Cardiac septum (tissue), 1 donor: Measurements from ENCODE around the gene MPHOSPH10. TPM values are rescaled to one million over a fixed set of nuclear protein-coding genes. Genes with fewer than 3 reads are reported as not detected.
"Not testable (repeated sequence)": the region's sequence is repeated elsewhere in the genome, so short reads cannot be mapped to it uniquely, and the experiment has no call there.

Experiments used
- DNase-seq: peaks from one replicate; pipeline ENCODE4 v3.0.0-alpha.2; 2020; ENCODE audit warnings: low spot score
- intact Hi-C: fragments of 100-400 bp; cut with DNase I; formaldehyde crosslinking; loops from one replicate; pipeline ENCODE4 v1.14.0; 2022
- long read RNA-seq: library from polyadenylated mRNA; unstranded; transcript quantifications from one replicate; pipeline ENCODE4 v2.0.0, GENCODE V29; 2021
- total RNA-seq: library from RNA; stranded (reverse); fragmentation: NEBNext Ultra II Directional; extraction: Animal tissue kit (Norgen Biotek cat#: 25700); gene quantifications from one replicate; pipeline ENCODE4 v1.2.1, GENCODE V29; 2021
- donor health status: DM: no; HTN: no; CAD: no.

Gene MPHOSPH10
- total RNA-seq, result 27.8 TPM
- long read RNA-seq, transcript MPHOSPH10-201 (11 exons, 2,484 nt), result major isoform, 18 of 33 reads
- long read RNA-seq, partial matches to known transcripts, result 10 of 33 reads
- long read RNA-seq, other reads (novel, unspliced or antisense), result 4 of 33 reads

- intact Hi-C loops, result loop anchor here (1.0 kb wide), 1 partner anchor 62 kb away; the partner anchor contains the start of gene NAGK
- peak; percentile 97 for DNase-seq
Measured at GRCh38 chr2:71130152-71130904, at the start of gene MPHOSPH10, which contains the start of gene MCEE. TSS of gene MPHOSPH10 (plus strand) at chr2:71130634. CDS start at chr2:71130666, 32 bp downstream. TSS of gene MCEE (minus strand) at chr2:71130229. CDS start at chr2:71130219, 10 bp downstream.

GRCh38 chr2:71082402-71083252 is 47.8 kb upstream of the MPHOSPH10 start:
- DNase-seq, result no peak
- intact Hi-C loops, result no loop called here

GRCh38 chr2:71083297-71083696 is 47.1 kb upstream of the MPHOSPH10 start:
- DNase-seq, intact Hi-C loops: not testable (repeated sequence)

GRCh38 chr2:71083752-71084312 is 46.6 kb upstream of the MPHOSPH10 start:
- intact Hi-C loops, DNase-seq: not testable (repeated sequence)

GRCh38 chr2:71085325-71086003 is 45.0 kb upstream of the MPHOSPH10 start:
- intact Hi-C loops, DNase-seq: not testable (repeated sequence)

GRCh38 chr2:71089475-71089874 is 41.0 kb upstream of the MPHOSPH10 start:
- intact Hi-C loops, DNase-seq: not testable (repeated sequence)

GRCh38 chr2:71091808-71092207 is 38.6 kb upstream of the MPHOSPH10 start:
- DNase-seq, intact Hi-C loops: not testable (repeated sequence)

- DNase-seq, intact Hi-C loops: not testable (repeated sequence)
Measured at GRCh38 chr2:71092491-71093260, 37.8 kb upstream of the MPHOSPH10 start.

- no peak for DNase-seq
- intact Hi-C loops, result no loop called here
Measured at GRCh38 chr2:71100195-71100964, 30.1 kb upstream of the MPHOSPH10 start.

- no peak for DNase-seq
- intact Hi-C loops, result no loop called here
Measured at GRCh38 chr2:71101656-71102055, 28.8 kb upstream of the MPHOSPH10 start.

- DNase-seq, result no peak
- intact Hi-C loops, result no loop called here
Measured at GRCh38 chr2:71102981-71103681, 27.3 kb upstream of the MPHOSPH10 start.

GRCh38 chr2:71103809-71104208 is 26.6 kb upstream of the MPHOSPH10 start:
- intact Hi-C loops, result no loop called here
- DNase-seq, result no peak

- DNase-seq, intact Hi-C loops: not testable (repeated sequence)
Measured at GRCh38 chr2:71106463-71106862, 24.0 kb upstream of the MPHOSPH10 start.

- DNase-seq, result no peak
- intact Hi-C loops, result no loop called here
Measured at GRCh38 chr2:71108091-71108490, 22.3 kb upstream of the MPHOSPH10 start.

GRCh38 chr2:71113843-71114242 is 16.6 kb upstream of the MPHOSPH10 start:
- intact Hi-C loops, result no loop called here
- DNase-seq, result no peak

GRCh38 chr2:71117063-71117462 is 13.4 kb upstream of the MPHOSPH10 start:
- intact Hi-C loops, result no loop called here
- DNase-seq, result no peak

GRCh38 chr2:71120195-71120594 is 10.2 kb upstream of the MPHOSPH10 start:
- intact Hi-C loops, result no loop called here

More at GRCh38 chr2:71120195-71120594, 10.2 kb upstream of the MPHOSPH10 start:
- DNase-seq, result no peak
